Activated CD4-positive, CD25-positive, alpha-beta regulatory T cell treated with anti-CD3 and anti-CD28 coated beads, Interleukin-2, amount 50 U/mL, for 24 hours (primary cell): ENCODE results near the gene SYT2.
"Not testable (repeated sequence)": the region's sequence is repeated elsewhere in the genome, so short reads cannot be mapped to it uniquely, and the experiment has no call there.

Experiments used
- ATAC-seq, 2 donors: fragments of 150-1000 bp; cut with Tn5 transposase; one replicate each; pipeline ENCODE4 v1.10.0; 2021; ENCODE audit warnings: mild to moderate bottlenecking in 1 of 2, moderate library complexity in 1 of 2

The SYT2 gene

DNA sequence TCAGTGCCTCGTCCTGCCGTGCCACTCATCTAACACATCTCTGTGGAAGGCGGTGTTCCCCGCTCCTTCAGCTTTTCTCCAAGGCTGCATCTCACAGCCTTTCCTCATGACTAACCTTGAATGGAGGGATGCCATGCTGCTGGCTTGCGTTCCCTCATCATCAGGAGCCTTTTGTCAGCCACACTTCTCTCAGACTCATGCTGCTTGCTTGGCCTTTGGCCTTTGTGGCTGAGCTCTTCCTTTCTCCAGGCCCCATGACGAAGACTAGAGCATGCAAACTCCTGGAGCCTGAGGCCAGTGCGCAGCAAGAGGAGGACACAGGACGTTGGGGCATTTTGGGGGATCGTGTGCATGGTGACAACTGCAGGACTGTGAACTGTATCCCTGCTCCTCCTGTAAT lies 70.8 kb downstream of the SYT2 start:
- ATAC-seq, result no peak

DNA sequence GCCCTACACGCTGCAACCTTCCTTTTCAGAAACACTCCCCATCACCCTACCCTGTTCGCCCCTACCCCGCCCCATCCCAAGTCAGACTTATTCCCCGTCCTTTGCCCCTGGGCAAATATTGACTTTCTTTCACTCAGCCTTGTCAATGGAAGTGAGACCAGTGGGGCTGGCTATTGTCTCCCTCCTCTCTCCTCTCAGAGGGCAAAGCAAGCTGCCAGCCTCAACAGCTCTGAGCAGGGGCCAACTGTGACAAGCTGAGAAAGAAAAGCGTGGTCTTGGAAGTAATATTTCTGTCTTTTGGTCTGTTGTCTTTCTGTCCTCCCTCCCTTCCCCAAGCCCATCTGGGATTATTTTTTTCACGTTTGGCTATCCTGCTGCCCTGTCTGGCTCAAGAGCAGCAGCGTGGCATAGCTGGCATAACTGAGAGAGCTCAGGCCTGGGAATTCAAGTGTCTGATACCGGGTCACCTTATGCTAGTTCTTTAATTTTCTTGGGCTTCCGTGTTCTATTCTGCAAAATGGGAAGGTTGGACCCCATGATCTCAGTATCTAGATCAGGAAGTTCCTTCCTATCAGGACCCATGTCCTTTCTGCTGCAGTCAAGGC lies 71.5 kb downstream of the SYT2 start:
- ATAC-seq, result not testable (repeated sequence)

DNA sequence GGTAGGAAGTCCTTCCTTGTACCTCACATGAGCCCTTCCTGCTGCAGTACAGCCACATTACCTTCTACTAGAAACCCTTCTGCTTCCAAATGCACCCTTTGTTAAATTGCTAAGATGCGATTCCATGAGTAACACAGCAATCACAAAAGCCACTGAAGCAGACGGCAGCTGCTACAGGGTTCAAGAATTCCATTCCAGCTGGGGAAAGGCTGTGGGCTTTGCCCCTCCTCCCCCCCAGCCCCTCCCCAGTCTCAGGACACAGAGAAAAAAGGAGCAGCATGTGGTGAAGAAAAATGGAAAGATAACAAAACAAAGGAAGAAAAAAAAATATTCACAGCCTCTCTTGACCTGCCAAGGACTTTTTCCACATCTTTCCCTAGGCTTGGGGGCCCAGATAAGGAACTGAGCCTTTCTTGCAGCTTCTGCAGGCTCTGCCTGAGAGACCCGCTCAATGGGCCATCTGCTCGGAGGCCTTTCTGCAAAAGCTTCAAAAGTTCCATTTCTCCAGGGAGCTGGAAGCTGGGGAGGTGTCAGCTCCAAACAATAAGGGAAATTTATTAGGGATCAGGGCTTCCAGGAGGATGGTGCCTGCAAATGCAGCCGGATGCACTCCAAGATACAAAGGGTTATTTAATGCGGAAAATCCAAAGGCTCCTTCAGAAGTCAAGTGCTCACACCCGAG lies 72.1 kb downstream of the SYT2 start:
- no peak for ATAC-seq

- not testable (repeated sequence) for ATAC-seq
Measured at GRCh38 chr1:202637321-202638018, 72.8 kb downstream of the SYT2 start.

GRCh38 chr1:202636171-202636570 lies 74.1 kb downstream of the SYT2 start:
- ATAC-seq, result not testable (repeated sequence)

DNA sequence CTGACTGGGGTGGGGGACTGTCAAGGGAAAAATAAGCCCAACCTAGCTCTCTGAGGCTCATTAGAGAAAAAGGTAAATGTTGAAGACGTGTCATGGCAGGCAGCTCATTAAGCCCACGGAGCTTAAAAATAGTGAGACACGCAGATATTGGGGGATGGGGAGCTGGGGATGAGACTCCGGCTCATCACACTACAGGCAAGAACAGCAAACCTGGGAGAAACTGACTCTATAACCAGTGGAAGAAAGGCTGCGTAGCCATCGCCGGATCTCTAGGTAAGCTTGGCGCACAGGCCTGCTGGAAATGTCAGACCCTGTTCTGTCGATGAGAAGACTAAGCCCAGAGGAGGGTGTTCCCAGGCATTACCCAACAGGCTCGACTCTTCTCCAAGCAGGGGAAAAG lies 78.0 kb downstream of the SYT2 start:
- no peak for ATAC-seq

- no peak for ATAC-seq
Measured at GRCh38 chr1:202631076-202631923, 79.0 kb downstream of the SYT2 start.

GRCh38 chr1:202630541-202630940 lies 79.7 kb downstream of the SYT2 start:
- ATAC-seq, result no peak

DNA sequence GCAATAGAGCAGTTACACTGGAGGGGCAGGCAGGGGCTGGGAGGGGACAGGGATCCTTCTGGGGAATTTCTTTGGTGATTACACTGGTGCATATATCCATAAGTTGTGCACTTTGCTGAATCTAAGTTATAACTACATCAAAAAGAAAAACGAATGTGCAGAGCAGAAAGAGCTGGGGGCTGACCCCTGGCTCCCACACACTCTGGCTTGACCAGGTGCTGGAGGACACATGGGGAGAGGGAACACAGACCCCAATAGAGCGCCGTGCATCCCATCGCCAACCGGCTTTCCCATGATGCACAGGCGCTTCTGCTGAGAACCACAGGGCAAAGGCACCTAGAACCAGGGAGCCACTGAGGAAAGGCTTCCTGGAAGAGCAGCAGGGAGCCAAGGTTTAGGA lies 80.2 kb downstream of the SYT2 start:
- ATAC-seq, result not testable (repeated sequence)

DNA sequence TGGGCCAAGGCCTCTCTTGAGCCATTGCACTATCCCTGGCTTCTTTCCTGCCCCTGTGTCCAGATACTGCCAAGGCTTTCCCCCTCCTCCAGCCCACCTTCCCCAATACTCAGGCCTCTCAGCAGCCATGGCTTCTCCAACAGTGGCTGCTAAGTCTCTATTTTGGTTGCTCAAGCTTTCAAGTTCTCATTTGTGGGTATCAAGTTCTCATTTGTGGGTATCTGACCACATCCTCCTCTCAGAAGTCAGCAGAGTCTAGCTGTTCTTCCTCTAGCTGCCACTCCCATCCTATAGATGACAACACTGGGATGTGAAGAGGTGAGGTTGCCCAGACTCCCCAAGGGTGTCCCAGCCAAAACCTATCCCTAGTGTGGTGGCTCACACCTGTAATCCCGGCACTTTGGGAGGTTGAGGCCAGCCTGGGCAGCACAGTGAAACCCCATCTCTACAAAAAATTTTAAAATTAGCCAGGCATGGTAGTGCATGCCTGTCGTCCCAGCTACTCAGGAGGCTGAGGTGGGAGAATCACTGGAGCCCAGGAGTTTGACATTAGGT lies 80.9 kb downstream of the SYT2 start:
- ATAC-seq, result peak; percentile 81 to 84

- no peak for ATAC-seq
Measured at GRCh38 chr1:202628646-202629215, 81.5 kb downstream of the SYT2 start.

DNA sequence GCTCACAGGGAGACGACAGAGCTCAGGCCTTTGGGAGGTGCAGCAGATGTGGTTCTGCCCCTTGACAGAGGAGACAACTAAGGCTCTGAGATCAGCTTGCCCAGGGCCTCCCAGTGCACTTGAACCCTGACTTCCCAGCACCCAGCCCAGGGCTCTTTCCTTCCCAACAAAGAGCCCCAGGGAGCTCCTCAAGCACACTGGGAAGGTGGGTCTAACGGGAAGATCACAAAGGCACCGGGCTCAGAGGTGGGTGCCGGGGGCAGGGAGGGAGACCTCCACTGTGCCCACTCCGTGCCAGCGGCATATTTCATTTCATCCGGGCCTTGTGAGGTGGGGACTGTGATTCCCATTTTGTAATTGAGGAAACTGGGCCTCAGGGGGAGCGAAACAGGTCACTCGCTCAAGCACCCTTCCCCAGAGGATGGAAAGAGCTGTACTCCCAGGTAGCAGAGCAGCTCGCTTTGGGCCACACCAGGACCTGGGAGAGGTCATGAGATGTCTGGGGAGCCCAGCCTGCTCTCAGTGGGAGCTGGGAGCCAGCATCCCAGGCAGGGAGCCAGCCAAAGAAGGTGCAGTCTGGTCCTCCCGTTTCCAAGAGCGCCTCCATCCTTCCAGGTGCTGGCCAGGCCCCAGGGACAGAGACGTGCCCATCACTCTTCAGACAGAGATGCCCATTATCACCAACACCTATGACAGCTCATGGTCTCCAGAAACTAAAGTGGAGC lies 82.3 kb downstream of the SYT2 start:
- no peak for ATAC-seq

- not testable (repeated sequence) for ATAC-seq
Measured at GRCh38 chr1:202627036-202627435, 83.2 kb downstream of the SYT2 start.

GRCh38 chr1:202625416-202626360 lies 84.6 kb downstream of the SYT2 start:
- peak; percentile 60 to 70 for ATAC-seq

- ATAC-seq, result no peak
Measured at GRCh38 chr1:202624781-202625108, 85.5 kb downstream of the SYT2 start.

DNA sequence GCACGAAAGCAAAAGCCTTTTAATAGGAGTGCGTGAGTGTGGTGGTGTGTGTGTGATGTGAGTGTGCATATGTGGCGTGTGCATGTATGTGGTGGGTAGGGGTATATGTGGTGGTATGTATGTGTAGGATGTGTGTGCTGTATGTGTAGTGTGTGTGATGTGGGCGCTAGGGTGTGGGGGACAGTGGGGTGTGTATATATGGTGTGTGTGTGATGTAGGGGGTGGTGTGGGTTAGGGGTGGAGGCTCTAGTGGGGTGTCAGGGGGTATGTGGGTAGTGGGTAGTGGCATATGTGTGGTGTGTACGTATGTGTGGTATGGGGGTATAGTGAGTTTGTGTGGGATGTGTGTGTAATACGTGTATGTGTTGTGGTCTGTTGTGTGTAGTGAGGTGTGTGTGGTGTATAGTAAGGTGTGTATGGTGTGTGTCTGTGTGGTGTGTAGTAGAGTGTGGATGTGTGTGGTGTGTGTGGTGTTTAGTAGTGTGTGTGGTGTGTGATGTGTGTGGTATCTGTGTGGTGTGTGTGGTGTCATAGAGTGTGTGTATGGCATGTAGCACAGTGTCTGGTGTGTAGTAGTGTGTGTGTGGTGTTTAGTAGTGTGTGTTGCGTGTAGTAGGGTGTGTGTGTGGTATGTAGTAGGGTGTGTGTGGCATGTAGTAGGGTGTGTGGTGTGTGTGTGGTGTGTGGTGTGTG lies 86.0 kb downstream of the SYT2 start:
- no peak for ATAC-seq

- not testable (repeated sequence) for ATAC-seq
Measured at GRCh38 chr1:202623476-202623875, 86.8 kb downstream of the SYT2 start.

GRCh38 chr1:202623075-202623474 lies 87.2 kb downstream of the SYT2 start:
- ATAC-seq, result no peak

DNA sequence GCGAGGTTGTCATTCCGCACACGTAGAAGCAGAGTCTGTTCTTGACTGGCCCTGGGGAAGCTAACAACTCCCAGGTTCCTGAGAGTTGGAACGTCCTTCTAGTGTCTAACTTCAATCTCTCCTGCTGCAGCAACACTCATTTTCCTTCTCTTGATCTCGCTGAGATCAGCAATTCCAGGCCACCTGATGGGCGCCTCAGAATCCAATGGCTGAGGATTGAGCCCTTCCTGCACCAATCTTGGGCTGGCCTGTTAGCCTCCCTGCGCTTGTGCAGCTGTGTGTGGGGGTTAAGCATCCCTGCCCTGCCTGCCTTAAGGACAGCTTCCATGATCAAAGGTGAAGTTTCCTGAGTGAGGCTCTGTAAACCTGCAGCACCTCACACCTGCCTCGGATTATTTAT lies 87.9 kb downstream of the SYT2 start:
- no peak for ATAC-seq

- ATAC-seq, result no peak
Measured at GRCh38 chr1:202621446-202621845, 88.8 kb downstream of the SYT2 start.
